Neural progenitor cell (in vitro differentiated cells): ENCODE results near the gene TMPRSS9.
"Not testable (repeated sequence)": the region's sequence is repeated elsewhere in the genome, so short reads cannot be mapped to it uniquely, and the experiment has no call there.

Experiments used
- CTCF ChIP-seq: fragments of 200-600 bp; sonication (generic); IDR thresholded peaks from 2 replicates; pipeline ENCODE4 v1.5.1; 2017; ENCODE audit warnings: antibody characterized with exemption, mild to moderate bottlenecking
- EZH2 ChIP-seq: fragments of 200-600 bp; sonication (generic); IDR thresholded peaks from 2 replicates; pipeline ENCODE4 v1.6.1; 2017; ENCODE audit warnings: antibody characterized with exemption, mild to moderate bottlenecking, moderate library complexity

GRCh38 chr19:2469915-2470200 lies 109.8 kb downstream of the TMPRSS9 start:
- not testable (repeated sequence) for TF ChIP-seq CTCF, EZH2
